ENCODE measurements around the gene ABAT. TPM values are rescaled to one million over a fixed set of nuclear protein-coding genes. Genes with fewer than 3 reads are reported as not detected.

ABAT gene
- total RNA-seq, 2 donors from 2014 or later, result 9.8 to 14.9 TPM

DNA sequence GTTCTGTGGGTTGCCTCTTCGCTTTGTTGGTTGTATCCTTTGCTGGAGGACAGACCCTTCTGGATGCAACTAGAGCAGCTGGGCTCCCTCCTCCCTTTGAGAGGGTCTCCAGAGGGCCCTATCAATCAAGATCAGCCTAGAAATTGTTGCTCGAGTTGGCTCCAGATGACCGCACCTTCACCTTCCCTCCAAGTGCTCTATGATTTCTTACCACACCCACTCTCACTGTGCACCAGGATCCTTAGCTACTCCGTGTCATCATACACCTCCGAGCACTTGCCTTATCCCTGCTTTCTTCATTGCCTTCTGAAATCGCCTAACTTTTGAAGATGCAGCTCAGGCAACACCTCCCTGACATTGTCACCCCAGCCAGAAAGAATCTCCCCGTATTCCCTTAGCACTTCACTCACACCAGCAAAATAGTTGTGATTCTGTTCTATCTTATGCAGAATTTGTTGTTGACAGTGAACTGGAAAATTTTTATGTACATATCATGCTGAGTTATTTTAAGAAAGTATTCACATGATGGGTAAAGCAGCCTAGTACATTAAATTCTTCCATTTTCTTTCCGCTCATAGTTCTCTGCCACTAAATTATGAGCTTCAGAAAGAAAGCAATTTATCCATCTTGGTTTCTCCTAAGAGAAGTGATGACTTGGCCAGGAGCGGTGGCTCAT is 52.9 kb downstream of the ABAT start:
- no peak for DNase-seq (ENCODE audit: low spot score)
- H3K27me3 ChIP-seq, result no peaks in the 10 kb centered on the region
- TF ChIP-seq, protein P1, sequence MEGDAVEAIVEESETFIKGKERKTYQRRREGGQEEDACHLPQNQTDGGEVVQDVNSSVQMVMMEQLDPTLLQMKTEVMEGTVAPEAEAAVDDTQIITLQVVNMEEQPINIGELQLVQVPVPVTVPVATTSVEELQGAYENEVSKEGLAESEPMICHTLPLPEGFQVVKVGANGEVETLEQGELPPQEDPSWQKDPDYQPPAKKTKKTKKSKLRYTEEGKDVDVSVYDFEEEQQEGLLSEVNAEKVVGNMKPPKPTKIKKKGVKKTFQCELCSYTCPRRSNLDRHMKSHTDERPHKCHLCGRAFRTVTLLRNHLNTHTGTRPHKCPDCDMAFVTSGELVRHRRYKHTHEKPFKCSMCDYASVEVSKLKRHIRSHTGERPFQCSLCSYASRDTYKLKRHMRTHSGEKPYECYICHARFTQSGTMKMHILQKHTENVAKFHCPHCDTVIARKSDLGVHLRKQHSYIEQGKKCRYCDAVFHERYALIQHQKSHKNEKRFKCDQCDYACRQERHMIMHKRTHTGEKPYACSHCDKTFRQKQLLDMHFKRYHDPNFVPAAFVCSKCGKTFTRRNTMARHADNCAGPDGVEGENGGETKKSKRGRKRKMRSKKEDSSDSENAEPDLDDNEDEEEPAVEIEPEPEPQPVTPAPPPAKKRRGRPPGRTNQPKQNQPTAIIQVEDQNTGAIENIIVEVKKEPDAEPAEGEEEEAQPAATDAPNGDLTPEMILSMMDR (IDR thresholded peaks at IDR 0.05), result no peak

DNA sequence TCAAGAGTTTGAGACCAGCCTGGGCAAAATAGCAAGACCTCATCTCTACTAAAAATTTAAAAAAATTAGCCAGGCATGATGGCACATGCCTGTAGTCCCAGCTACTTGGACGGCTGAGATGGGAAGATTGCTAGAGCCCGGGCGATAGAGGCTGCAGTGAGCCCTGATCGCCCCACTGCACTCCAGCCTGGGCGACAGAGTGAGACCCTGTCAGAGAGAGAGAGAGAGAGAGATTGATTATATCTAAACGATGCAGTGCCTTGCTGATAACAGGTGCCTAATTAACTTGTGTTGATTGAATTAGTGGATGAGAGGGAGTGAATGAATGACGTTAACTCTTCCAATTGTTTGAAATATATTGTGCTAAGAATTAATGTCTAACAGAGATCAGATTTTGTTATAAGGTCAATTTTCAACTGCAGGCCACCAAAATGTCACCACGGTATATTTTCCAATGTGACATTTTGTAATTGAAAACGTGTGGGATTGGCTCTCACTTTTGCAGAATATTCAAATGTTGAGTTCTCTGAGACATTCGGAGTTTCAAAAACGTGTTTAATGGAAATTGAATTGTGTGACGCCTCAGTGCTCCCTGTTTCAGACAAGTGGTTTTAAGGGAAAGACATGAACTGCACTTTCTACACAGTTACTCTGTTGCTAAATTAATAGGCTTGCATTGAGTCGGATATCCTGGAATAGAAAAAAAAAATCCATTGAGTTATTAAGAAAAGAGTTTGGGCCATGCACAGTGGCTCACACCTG is 53.6 kb downstream of the ABAT start:
- H3K27ac ChIP-seq, result no peak overlapping the region
- peaks cover 0 to 6% of the 10 kb centered on the region in 2 donors for H3K4me1 ChIP-seq
- TF ChIP-seq, protein P1 (IDR thresholded peaks at IDR 0.05), result no peak
- H3K4me3 ChIP-seq, result no peak overlapping the region
- no peaks in the 10 kb centered on the region for H3K27me3 ChIP-seq
- no peaks in the 10 kb centered on the region for H3K36me3 ChIP-seq
- H3K9me3 ChIP-seq, result no peaks in the 10 kb centered on the region
- DNase-seq (ENCODE audit: low spot score), result no peak

More for the DNA sequence above, 52.9 kb downstream of the ABAT start:
- Histone ChIP-seq H3K27ac (no peak overlapping the region), H3K4me1 (peaks cover 0 to 6% of the 10 kb centered on the region in 2 donors), H3K36me3 (no peaks in the 10 kb centered on the region), H3K4me3 (no peak overlapping the region), H3K9me3 (no peaks in the 10 kb centered on the region)

DNA sequence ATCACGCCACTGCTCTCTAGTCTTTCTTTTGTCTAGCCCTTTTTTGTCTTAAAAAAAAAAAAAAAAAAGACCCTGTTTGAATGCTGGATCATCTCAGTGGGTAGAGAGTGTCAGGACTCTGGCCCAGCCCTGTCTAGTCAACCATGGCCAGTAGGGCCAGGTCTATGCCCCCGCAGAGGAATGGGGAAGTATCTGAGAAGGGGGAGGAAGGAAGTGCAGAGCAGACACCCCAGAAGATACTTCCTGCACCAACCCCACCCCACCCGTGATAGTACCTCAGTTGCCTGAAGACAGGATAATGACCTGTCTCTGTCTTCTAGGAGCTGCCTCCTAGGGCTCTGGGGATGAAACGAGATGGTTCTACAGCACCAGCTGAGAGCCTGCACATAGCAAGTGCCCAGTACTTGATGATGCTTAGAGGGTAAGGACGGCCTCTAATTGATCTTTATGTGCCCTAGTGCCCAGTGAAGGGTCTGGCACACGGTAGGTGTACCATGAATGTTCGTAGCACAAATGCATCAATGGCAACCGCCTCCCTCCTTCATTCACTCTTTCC is 55.4 kb downstream of the ABAT start:
- no peak for DNase-seq (ENCODE audit: low spot score)
- H3K27me3 ChIP-seq, result no peaks in the 10 kb centered on the region
- no peaks in the 10 kb centered on the region for H3K9me3 ChIP-seq
- no peaks in the 10 kb centered on the region for H3K36me3 ChIP-seq
- H3K27ac ChIP-seq, result no peak overlapping the region
- peaks cover 0 to 6% of the 10 kb centered on the region in 2 donors for H3K4me1 ChIP-seq
- H3K4me3 ChIP-seq, result no peak overlapping the region
- TF ChIP-seq, protein P1 (IDR thresholded peaks at IDR 0.05), result no peak

DNA sequence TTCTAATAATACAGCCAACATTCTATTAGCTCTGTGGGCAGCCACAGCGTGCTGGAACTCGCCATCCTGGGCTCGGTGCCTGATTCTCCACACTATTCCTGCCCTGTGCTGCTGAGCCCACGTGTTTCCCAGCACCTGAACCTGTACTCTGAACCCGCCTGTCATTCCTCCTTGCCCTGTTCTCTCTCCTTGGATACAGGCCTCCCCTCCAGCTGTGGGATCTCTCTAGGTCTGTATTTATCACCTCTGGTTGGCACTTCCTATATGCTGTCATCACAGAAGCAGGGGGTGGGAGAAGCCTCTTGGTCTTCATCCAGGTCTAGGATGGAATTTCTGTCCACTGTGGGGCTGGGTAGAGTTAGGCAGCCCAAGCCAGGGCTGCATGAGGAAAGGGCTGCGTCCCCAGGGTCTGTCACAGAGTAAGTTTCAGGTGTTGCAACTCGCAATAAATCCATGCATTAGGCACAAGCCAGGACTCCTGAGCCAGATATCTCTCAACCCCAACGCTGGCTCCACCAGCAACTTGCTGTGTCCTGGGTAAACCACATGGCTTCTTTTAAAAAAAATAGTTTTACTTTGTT is 56.0 kb downstream of the ABAT start:
- H3K27me3 ChIP-seq, result no peaks in the 10 kb centered on the region
- H3K36me3 ChIP-seq, result no peaks in the 10 kb centered on the region
- H3K4me3 ChIP-seq, result no peak overlapping the region
- no peaks in the 10 kb centered on the region for H3K9me3 ChIP-seq
- no peak overlapping the region for H3K27ac ChIP-seq
- peaks cover 0 to 6% of the 10 kb centered on the region in 2 donors for H3K4me1 ChIP-seq
- TF ChIP-seq, protein P1 (IDR thresholded peaks at IDR 0.05), result no peak
- DNase-seq (ENCODE audit: low spot score), result no peak

DNA sequence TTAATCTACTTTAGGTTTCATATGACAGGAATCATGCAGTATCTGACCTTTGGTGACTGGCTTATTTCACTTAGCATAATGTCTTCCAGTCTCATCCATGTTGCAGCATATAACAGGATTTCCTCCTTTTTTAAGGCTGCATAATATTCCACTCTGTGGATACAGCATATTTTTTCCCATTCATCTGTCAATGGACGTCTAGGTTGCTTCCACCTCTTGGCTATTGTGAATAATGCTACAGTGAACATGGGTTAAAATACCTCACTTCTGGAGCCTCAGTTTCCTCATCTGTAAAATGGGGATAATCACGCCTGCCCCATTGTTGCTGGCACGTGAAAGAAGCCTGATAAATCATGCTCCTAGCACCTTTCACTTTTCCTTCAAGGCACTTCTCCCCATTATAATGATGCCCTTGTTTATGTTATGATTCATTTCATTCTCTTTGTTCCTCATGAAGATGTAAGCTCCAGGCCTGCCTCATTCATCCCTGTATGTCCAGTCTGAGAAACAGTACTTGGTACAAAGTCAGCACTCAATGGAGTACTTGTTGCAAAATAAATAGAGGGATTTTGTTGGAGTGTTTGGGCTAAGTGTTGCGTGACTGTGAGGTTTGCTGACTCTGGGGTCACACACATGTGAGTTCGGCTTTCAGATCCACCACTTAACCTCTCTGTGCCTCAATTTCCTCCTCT is 59.6 kb downstream of the ABAT start:
- Histone ChIP-seq H3K36me3 (no peaks in the 10 kb centered on the region), H3K27ac (no peak overlapping the region), H3K27me3 (no peaks in the 10 kb centered on the region), H3K4me3 (no peak overlapping the region), H3K4me1 (peaks cover 0 to 6% of the 10 kb centered on the region in 2 donors), H3K9me3 (no peaks in the 10 kb centered on the region)
- TF ChIP-seq, protein P1 (IDR thresholded peaks at IDR 0.05), result no peak
- DNase-seq (ENCODE audit: low spot score), result no peak

Data from right atrium auricular region (tissue), 2 donors.